HG02885 (cell line): ENCODE data around the gene ZRANB1.

ENCODE experiments used
- ATAC-seq: cut with Tn5 transposase; IDR thresholded peaks from one replicate; pipeline ENCODE4 v1.9.1; 2021; ENCODE audit warnings: mild to moderate bottlenecking; ENCODE audit not compliant: unreplicated experiment, poor library complexity

The ZRANB1 gene

DNA sequence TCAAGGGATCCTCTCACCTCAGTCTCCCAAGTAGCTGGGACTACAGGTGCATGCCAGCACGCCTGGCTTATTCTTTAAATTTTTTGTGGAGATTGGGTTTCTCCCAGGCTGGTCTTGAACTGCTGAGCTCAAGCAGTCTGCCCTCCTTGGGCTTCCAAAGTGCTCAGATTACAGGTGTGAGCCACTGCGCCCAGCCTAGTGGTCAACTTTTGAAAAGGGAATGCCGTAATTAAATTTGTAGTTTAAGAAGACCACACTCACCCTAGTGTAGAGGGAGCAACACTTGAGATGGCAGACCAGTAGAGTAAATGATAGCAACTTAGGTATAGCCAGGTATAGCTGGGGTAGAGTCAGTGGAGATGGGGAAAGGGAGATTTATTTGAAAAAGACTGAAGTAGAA, 17.6 kb downstream of the ZRANB1 start:
- no peak for ATAC-seq

DNA sequence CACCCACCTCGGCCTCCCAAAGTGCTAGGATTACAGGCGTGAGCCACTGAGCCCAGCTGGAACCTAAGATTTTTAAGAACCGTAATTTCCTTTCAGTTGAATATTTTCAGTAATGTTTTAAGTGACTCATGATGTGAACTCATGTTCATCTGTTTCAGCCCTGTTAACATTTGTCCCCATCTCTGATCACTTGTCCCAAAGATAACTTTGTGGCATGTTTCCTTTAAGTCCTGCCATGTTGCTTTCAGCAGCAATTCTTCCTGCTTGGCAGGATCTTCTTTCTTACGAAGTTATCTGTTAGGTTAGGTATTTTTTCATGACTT, 19.3 kb downstream of the ZRANB1 start:
- ATAC-seq, result no peak

DNA sequence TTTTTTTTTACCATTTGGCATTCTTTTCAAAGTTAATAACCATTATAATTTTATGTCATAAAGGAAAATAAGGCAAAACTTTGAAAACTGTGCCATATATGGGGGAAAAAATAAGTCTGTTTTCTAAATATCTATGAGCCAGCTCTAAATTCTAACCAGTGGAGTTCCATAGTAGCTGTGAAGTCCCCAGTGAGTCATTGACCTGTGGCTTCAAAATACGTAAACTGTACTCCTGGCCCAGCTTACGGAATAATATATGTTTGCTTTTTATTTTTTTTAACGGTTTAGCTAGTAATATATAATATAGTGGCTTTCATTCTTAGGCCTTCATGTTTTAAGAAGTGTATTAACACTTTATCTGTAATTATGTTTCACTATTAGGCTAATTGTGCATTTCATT, 20.5 kb downstream of the ZRANB1 start:
- ATAC-seq, result no peak

DNA sequence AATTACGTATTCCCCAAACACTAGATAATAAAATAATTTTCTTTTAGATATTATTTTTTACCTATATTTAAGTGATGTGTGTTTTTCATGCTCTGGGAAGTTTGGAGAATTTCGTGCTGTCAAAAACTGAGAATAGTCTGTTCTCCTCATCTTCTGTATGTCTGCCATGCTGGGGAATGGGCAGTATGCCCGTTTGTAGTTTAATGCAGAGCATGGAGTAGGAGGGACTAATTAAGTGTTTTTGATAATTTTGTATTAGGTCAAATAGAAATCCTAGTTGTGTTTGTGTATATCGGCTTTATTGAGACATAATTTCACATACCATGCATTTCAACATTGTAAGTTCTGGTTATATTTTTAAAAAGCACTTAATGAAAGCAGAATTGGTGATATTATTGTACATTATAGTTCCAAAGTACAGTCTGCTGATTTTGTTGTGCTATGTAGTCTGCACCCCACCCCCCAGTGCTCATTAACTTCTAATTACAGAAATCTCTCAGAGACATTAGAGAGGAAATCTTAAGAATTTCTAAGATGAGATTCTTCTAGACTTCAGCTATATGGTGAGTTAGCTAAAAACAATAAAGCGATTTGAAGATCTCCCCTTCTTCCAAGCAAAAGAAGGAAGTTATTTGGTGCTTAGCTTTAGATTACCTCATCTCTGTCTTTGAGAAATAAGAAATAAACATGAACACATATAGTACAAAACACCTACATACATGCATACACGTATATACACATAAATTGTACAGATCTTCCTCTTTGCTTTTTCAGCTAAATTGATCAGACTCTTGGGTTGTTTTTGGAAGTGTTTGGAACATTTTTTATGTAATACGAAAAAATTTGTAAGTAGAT, 22.2 kb downstream of the ZRANB1 start:
- ATAC-seq, result no peak

GRCh38 chr10:124966008-124966407, 24.1 kb downstream of the ZRANB1 start:
- ATAC-seq, result no peak

- no peak for ATAC-seq
Measured at GRCh38 chr10:124967255-124967654, 25.3 kb downstream of the ZRANB1 start.

- peak; percentile 58 for ATAC-seq
Measured at GRCh38 chr10:124971276-124971675, 29.4 kb downstream of the ZRANB1 start.

GRCh38 chr10:124972637-124973036, 30.7 kb downstream of the ZRANB1 start:
- no peak for ATAC-seq

DNA sequence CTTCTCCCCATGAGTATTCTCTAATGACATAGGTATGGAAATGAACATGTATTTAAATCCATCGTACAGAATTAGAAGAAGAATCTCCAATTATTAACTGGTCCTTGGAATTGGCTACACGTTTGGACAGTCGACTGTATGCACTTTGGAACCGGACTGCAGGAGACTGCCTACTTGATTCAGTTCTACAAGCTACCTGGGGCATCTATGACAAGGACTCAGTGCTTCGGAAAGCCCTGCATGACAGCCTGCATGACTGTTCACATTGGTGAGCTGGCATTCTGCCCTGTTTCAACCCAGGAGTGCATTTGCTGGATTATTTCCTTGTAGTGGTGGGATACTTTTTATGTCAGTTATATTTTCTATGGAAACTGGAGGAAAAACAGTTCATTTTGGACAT, 32.2 kb downstream of the ZRANB1 start:
- no peak for ATAC-seq

DNA sequence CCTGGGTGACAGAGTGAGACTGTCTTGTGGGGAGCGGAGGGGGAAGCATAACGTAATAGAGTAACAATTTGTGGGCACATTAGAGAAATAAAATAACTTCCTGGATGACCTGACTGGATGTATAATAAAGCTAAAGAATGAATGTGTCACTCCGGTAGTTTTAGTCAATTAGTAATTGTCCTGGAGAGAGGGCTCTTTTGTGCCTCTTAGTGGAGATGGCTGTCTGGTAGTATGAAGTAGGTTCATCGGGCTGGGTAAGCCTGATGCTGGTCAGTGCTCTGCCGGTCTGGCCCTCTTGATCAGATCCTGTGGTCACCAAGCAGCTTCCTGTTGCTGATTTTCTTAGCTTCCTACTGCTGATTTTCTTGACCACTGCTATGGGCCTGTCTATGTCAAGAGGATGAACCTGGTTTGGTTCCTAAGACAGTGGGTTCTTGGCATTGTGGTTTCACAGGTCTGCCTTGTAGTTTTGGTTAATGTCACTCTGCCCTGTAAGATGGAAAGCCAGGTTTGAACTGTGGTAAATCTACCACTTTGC, 34.1 kb downstream of the ZRANB1 start:
- ATAC-seq, result peak; percentile 43

- no peak for ATAC-seq
Measured at GRCh38 chr10:124977161-124977560, 35.2 kb downstream of the ZRANB1 start.

DNA sequence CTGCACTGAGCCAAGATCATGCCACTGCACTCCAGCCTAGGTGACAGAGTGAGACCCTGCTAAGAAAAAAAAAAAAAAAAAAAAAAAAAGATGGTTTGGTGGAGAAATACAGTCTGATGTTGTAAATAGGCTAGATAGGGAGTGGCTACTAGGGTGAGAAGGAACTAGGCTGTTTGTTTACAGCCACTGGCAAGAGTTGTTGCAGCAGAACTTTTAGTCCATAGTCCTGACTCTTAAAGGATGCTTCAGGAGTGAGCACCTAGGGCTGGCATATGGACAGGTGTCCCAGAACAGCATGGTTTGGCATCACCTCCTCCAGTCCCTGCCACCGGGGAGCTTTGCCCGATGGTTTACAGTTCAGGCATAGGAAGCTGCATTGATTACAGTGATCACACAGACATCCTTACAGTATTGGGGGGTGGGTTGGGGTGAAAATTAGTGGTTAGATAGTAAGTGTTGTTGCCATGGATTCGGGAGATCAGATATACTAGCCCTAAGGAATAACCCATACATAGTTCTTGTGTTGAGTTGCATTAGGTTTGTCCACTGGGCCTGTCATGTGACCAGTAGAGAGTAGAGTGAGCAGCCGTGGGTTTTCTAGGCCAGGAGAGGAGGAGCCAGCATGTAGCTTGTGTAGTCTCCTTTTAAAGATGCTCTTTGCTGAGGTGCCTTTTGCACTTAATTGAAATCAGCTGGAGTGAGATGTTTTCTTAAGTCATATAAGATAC, 35.9 kb downstream of the ZRANB1 start:
- no peak for ATAC-seq

- ATAC-seq, result no peak
Measured at GRCh38 chr10:124978376-124978725, 36.4 kb downstream of the ZRANB1 start.

DNA sequence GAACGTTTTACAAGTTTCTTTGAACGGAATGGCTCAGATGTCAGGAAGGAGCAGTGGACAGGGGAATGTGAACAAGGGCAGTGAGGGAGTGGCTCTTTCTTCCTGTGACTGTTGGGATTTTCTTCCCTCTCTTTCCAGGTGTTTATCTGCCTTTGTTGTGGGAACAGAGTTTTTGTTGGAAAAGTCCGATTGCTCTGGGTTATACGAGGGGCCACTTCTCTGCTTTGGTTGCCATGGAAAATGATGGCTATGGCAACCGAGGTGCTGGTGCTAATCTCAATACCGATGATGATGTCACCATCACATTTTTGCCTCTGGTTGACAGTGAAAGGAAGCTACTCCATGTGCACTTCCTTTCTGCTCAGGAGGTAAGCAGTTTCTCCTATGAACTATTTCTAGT, 41.4 kb downstream of the ZRANB1 start:
- no peak for ATAC-seq

DNA sequence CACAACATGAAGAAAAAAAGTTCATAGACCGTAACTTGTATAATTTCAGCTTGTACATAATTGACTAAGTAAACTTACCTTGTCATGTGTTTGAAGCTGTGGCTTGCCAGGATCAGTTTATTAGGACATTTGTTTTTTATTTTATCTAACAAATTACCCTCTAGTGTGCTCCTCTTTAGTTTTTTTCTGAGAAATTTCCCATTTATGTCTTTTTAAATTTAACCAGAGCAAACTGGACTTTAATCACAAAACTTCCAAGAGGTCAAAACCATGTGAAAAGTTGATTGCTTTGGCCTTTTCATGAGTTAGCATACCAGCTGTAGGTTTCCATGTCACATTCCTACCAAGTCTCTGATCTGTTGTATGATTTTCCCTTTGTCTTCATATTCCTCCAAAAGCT, 42.5 kb downstream of the ZRANB1 start:
- ATAC-seq, result no peak

- ATAC-seq, result no peak
Measured at GRCh38 chr10:124985162-124985561, 43.2 kb downstream of the ZRANB1 start.

GRCh38 chr10:124987788-124988187, 45.9 kb downstream of the ZRANB1 start:
- no peak for ATAC-seq

DNA sequence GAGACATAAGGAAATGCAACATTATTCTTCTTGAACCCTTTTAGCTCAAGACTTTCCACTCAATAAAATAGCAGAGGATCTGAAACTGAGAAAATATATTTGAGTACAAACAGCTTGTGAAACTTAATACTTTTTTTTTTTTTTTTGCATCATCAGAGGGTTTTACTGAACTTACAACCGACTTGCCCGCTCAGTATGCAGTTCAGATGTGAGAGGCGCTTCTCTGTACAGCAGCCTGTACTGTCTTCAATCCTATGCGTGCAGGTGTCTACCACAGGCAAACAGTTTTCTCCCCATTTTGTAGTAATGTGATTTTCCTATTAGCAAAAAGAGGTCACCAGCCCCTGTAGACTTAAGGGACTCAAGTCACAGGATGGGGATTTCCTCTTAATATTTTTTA, 46.8 kb downstream of the ZRANB1 start:
- peak; percentile 67 for ATAC-seq

- no peak for ATAC-seq
Measured at GRCh38 chr10:124989526-124989925, 47.6 kb downstream of the ZRANB1 start.

DNA sequence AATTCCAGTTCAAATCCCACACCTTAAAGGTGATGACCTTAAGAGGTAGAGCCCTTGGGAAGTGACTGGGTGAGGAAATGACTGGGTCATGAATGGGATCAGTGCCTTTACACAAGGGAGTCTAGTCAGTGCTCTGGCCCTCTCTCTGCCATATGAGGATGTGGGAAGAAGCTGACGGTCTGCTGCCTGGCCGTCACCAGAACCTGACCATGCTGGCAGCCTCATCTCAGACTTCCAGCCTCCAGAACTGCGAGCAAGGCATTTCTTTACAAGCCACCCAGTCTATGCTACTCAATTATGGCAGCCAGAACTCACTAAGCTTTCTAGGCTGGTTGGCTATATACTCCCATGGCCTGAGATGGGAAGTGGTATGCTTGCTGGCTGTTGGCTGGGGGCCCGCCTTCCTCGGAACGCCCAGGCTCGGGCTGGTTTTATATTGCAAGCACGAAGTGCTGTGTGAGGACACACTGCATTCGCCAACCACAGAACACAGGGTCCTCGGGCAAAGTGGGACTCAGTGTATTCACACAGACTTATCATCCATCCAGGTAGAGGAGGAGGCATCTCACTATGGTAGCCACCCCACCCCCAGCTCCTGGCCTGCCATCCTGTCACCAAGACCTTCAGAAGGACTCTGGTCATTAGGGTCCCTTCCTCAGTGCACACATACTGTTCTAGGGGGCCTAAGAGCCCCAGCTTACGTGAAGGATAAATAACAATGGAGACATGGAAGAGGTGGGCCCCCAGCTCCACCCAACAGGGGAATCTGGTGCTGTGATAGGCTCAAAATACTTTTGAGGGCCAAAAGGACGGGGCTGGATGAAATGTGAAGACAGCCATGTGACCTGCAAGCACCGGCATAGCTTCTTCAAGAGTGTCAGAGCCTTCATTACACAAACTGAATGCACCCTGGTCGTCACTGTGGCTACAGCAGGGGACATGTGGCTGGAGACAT, 49.0 kb downstream of the ZRANB1 start:
- ATAC-seq, result no peak

GRCh38 chr10:124991835-124992234, 49.9 kb downstream of the ZRANB1 start:
- ATAC-seq, result no peak
